Activated T-cell treated with anti-CD3 and anti-CD28 coated beads, Interleukin-2, amount 50 U/mL, for 72 hours (primary cell): ENCODE results near the gene MEF2C. TPM values are rescaled to one million over a fixed set of nuclear protein-coding genes. Genes with fewer than 3 reads are reported as not detected.

Experiments used
- ATAC-seq, 2 donors: fragments of 150-1000 bp; cut with Tn5 transposase; replicated peaks in 1 of 2; 2 replicates each; pipeline ENCODE4 v1.10.0; 2021; ENCODE audit warnings: moderate library complexity in 2 of 2, mild to moderate bottlenecking in 1 of 2
- DNase-seq, 2 donors: peaks; one replicate each; pipeline ENCODE4 v3.0.0; 2021 to 2022; ENCODE audit warnings: mixed read lengths in 1 of 2
- H3K27ac Mint-ChIP-seq: one replicate; pipeline ENCODE4 v1.8.0; 2022; ENCODE audit warnings: mild to moderate bottlenecking, moderate library complexity, mixed read lengths
- H3K27me3 Mint-ChIP-seq: one replicate; pipeline ENCODE4 v1.8.0; 2022; ENCODE audit warnings: low read depth, mixed read lengths
- H3K36me3 Mint-ChIP-seq, 2 donors: one replicate each; pipeline ENCODE4 v1.8.0; 2022; ENCODE audit warnings: mixed read lengths in 2 of 2, mild to moderate bottlenecking in 1 of 2; ENCODE audit not compliant: insufficient read depth in 2 of 2
- H3K4me1 Mint-ChIP-seq: one replicate; pipeline ENCODE4 v1.8.0; 2022; ENCODE audit warnings: low read depth, mixed read lengths
- H3K4me3 Mint-ChIP-seq, 2 donors: one replicate each; pipeline ENCODE4 v1.8.0; 2022; ENCODE audit warnings: mild to moderate bottlenecking in 2 of 2, mixed read lengths in 2 of 2, moderate library complexity in 2 of 2
- H3K9me3 Mint-ChIP-seq, 2 donors: one replicate each; pipeline ENCODE4 v1.8.0; 2022; ENCODE audit warnings: mixed read lengths in 2 of 2
- total RNA-seq, 2 donors: library from RNA; stranded (reverse); gene quantifications; one replicate each; pipeline ENCODE4 v1.2.3, GENCODE V29; 2022

The MEF2C gene
- total RNA-seq, 2 donors from 2014 or later: 0.53 to 0.83 TPM

GRCh38 chr5:88715503-88715902 lies 167.5 kb downstream of the MEF2C start:
- no peaks in the 10 kb centered on the region for H3K36me3 Mint-ChIP-seq
- H3K4me1 Mint-ChIP-seq: no peaks in the 10 kb centered on the region
- no peaks in the 10 kb centered on the region for H3K9me3 Mint-ChIP-seq
- no peak overlapping the region for H3K4me3 Mint-ChIP-seq
- H3K27ac Mint-ChIP-seq: no peak overlapping the region
- ATAC-seq (no peak), DNase-seq (no peak)
- peaks cover 17% of the 10 kb centered on the region for H3K27me3 Mint-ChIP-seq

GRCh38 chr5:88713818-88714217 lies 169.2 kb downstream of the MEF2C start:
- ATAC-seq (no peak), DNase-seq (no peak)
- no peak overlapping the region for H3K27ac Mint-ChIP-seq
- H3K4me1 Mint-ChIP-seq: no peaks in the 10 kb centered on the region
- H3K9me3 Mint-ChIP-seq: no peaks in the 10 kb centered on the region
- peaks cover 16% of the 10 kb centered on the region for H3K27me3 Mint-ChIP-seq
- H3K4me3 Mint-ChIP-seq: no peak overlapping the region
- H3K36me3 Mint-ChIP-seq: no peaks in the 10 kb centered on the region

DNA sequence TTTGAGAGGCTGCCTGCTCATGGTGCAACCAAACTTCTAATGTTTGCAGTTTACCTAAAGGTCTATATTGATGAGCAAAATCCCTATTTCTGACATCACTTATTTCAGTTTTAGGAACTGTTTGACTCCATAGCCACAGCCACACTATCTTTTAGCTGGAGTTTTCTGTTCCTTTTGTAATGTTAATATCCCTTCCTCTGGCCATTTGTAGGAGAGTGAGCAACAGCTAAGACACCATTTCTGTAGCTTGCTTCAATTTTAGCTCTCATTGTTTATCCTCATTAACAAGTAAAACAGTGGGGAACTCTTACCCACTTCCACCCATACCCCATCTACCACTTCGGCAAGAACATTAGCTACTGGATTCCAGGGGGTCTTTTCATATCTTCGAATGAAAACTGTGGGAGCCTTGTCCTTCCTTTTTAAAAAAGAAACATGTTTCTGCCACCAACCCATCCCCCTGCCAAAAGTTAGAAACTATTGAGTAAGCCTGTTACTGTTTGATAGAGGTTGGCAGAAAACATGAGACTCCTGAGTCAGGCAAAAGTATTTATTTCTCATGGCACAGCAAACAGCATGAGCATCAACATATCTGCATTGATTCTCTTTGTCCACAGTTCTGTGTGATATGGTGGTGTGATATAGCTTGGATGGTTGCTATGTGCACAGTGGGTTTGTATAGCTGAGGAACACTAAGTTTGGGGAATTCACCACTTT lies 174.1 kb downstream of the MEF2C start:
- Mint-ChIP-seq H3K27me3 (peaks cover 11% of the 10 kb centered on the region), H3K36me3 (no peaks in the 10 kb centered on the region), H3K4me3 (no peak overlapping the region), H3K9me3 (no peaks in the 10 kb centered on the region), H3K4me1 (no peaks in the 10 kb centered on the region), H3K27ac (no peak overlapping the region)
- ATAC-seq: no peak
- DNase-seq: no peak

DNA sequence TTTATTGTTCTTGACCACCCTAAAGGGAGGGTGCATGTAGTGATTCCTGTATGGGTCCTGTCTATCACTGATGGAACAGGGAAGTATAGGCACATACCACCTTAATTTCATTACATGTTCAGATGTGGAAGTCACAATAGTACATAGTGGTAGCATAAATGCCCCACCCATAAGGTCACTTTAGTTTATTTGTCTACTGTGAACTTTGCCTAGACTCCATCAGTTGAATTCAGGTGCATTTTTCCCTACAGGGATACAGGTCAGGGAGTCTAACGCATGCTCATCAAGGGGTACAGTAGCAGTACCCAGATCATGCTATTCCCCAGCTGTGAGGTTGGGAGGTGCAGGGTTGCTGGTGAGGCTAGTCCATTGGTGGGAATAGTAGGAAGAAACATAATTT lies 175.0 kb downstream of the MEF2C start:
- Mint-ChIP-seq H3K4me3 (no peak overlapping the region), H3K9me3 (no peaks in the 10 kb centered on the region), H3K4me1 (no peaks in the 10 kb centered on the region), H3K27me3 (peaks cover 11% of the 10 kb centered on the region), H3K27ac (no peak overlapping the region), H3K36me3 (no peaks in the 10 kb centered on the region)
- ATAC-seq (no peak), DNase-seq (no peak)

- H3K4me1 Mint-ChIP-seq: no peaks in the 10 kb centered on the region
These were observed 175.6 kb downstream of the MEF2C start for GRCh38 chr5:88707216-88707965.

DNA sequence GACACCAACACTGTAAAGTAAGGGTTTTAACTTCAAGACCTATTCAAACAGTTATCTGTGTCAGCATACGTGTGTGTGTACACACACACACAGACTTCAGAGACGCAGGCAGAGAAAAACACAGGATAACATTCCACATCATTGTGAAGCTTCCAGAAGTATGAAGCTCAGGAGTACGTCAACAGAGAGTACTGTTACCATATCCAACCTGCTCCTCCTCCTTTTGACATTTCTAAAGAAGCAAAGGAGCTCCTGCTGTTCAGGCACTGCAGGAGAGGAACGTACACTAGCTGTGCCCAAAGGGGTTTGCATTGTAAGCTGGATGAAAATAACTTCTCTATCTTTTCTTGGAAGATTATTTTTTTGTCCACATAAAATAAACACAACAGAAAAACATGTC lies 180.7 kb downstream of the MEF2C start:
- no peak for ATAC-seq
- no peak for DNase-seq
- no peak overlapping the region for H3K27ac Mint-ChIP-seq
- H3K4me1 Mint-ChIP-seq: no peaks in the 10 kb centered on the region
- no peaks in the 10 kb centered on the region for H3K9me3 Mint-ChIP-seq
- H3K36me3 Mint-ChIP-seq: no peaks in the 10 kb centered on the region
- H3K27me3 Mint-ChIP-seq: peaks cover 36% of the 10 kb centered on the region
- no peak overlapping the region for H3K4me3 Mint-ChIP-seq

More at GRCh38 chr5:88707216-88707965, 175.6 kb downstream of the MEF2C start:
- no peaks in the 10 kb centered on the region for H3K36me3 Mint-ChIP-seq
- no peaks in the 10 kb centered on the region for H3K9me3 Mint-ChIP-seq
- no peak for ATAC-seq
- H3K4me3 Mint-ChIP-seq: no peak overlapping the region
- H3K27me3 Mint-ChIP-seq: peaks cover 11% of the 10 kb centered on the region
- H3K27ac Mint-ChIP-seq: no peak overlapping the region
- no peak for DNase-seq

GRCh38 chr5:88700121-88700520 lies 182.9 kb downstream of the MEF2C start:
- no peak for DNase-seq
- Mint-ChIP-seq H3K27me3 (peaks cover 53% of the 10 kb centered on the region), H3K4me1 (no peaks in the 10 kb centered on the region), H3K36me3 (peaks cover 0 to 2% of the 10 kb centered on the region in 2 donors), H3K4me3 (no peak overlapping the region), H3K27ac (no peak overlapping the region), H3K9me3 (no peaks in the 10 kb centered on the region)
- ATAC-seq: no peak

DNA sequence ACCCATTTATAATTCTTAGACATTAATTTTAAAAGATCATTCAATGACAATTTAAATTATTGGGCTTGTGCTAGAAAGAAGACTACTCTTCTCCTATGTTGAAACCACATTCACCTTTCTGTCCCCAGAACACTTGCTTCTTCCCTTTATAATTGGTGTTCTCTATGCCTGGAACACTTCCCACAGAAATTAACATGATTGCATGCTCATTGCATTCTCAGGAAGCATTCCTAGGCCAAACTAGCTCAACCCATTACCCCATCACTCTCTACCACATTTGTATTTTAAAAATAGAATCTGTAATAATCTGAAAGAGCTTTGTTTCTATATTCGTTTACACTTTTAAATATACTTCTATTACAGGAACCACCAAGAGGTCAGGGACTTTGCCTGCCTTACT lies 184.7 kb downstream of the MEF2C start:
- H3K4me3 Mint-ChIP-seq: no peak overlapping the region
- H3K9me3 Mint-ChIP-seq: no peaks in the 10 kb centered on the region
- H3K27me3 Mint-ChIP-seq: peaks cover 70% of the 10 kb centered on the region
- DNase-seq (no peak), ATAC-seq (no peak)
- H3K4me1 Mint-ChIP-seq: peaks cover under 1% of the 10 kb centered on the region
- H3K36me3 Mint-ChIP-seq: peaks cover 0 to 2% of the 10 kb centered on the region in 2 donors
- no peak overlapping the region for H3K27ac Mint-ChIP-seq

DNA sequence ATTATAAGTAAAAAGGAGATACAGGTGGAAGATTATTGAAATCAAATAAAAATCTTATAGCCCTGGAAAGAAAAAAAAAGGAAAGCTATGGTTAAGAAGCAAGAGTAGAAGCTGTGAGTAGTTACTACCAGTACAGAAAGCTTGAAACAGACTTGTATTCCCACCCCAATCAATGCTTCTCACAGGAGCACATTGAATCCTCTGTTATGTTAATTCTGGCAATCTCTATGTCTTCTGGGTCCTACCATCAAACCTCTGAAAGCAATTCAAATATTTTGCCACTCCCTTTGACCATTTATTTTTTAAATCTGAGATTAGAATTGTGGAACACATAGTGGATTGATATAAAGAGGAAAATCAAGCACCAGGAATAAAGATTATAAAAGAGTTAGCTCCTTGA lies 186.5 kb downstream of the MEF2C start:
- DNase-seq (no peak), ATAC-seq (no peak)
- peaks cover 85% of the 10 kb centered on the region for H3K27me3 Mint-ChIP-seq
- no peak overlapping the region for H3K27ac Mint-ChIP-seq
- H3K4me1 Mint-ChIP-seq: peaks cover 11% of the 10 kb centered on the region
- peaks cover 0 to 2% of the 10 kb centered on the region in 2 donors for H3K36me3 Mint-ChIP-seq
- no peak overlapping the region for H3K4me3 Mint-ChIP-seq
- no peaks in the 10 kb centered on the region for H3K9me3 Mint-ChIP-seq

DNA sequence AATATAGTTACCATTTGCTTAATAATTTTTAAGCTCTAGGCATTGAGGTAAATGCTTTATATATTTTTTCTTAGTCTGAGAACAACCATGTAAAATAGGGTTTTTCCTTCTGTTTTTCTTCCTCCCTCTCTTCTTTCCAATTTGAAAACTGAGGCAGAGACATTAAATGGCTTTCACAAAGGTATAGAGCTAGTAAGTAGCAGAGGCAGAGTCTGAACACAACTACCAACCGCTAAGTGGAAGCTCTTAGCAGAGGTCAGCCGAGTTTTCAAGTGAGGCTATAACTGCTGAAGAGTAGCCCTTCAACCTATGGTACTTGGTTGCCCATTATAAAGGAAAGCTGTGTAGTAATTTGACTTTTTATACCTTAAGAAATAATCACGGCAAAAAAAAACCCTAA lies 187.1 kb downstream of the MEF2C start:
- Mint-ChIP-seq H3K4me1 (peaks cover 15% of the 10 kb centered on the region), H3K4me3 (no peak overlapping the region), H3K27ac (no peak overlapping the region), H3K36me3 (peaks cover 0 to 2% of the 10 kb centered on the region in 2 donors), H3K27me3 (peaks cover 87% of the 10 kb centered on the region), H3K9me3 (no peaks in the 10 kb centered on the region)
- ATAC-seq: no peak
- DNase-seq: no peak

GRCh38 chr5:88695232-88695631 lies 187.8 kb downstream of the MEF2C start:
- Mint-ChIP-seq H3K27me3 (peaks cover 90% of the 10 kb centered on the region), H3K4me3 (no peak overlapping the region), H3K4me1 (peaks cover 22% of the 10 kb centered on the region), H3K27ac (no peak overlapping the region), H3K36me3 (peaks cover 0 to 2% of the 10 kb centered on the region in 2 donors), H3K9me3 (no peaks in the 10 kb centered on the region)
- DNase-seq (no peak), ATAC-seq (no peak)

DNA sequence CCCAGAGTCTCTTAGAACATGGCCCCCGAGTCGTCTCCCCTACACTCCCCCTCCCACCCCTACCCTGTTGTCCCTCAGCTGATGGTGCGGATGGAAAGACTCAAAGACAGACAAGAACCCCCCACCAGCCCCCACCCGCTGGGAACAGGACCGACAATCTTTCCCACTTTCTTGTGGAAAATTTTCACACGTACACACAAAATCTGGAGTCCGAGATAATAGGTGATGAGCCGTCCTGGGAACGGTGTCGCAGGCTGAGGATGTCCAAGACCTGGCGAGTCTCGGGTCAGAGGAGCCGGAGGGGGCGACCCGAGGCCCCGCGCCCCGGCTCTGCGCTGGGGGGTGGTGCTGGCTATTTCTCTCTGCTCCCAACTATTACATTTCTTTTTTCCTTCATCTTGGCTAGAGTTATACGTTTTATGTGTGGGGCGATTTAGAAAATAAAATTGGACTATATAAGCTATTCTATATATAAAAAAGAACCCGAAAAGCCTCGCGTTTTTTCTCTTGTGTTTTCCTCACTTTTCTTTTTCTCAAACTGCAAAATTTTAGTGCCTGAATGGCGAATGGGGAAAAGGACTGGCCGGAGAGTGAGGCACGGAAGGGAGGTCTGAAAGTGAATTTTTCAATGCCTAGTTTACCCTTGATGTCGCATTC lies 188.8 kb downstream of the MEF2C start:
- Mint-ChIP-seq H3K4me3 (no peak overlapping the region), H3K27ac (no peak overlapping the region)

More for the DNA sequence above, 188.8 kb downstream of the MEF2C start:
- no peaks in the 10 kb centered on the region for H3K9me3 Mint-ChIP-seq
- ATAC-seq (no peak), DNase-seq (no peak)
- H3K36me3 Mint-ChIP-seq: peaks cover 0 to 2% of the 10 kb centered on the region in 2 donors
- H3K27me3 Mint-ChIP-seq: peaks cover 87% of the 10 kb centered on the region
- peaks cover 23% of the 10 kb centered on the region for H3K4me1 Mint-ChIP-seq
